SK-N-SH treated with all-trans-retinoic acid at 6 μM for 48 hours (cell line): ENCODE results near the gene ZNF441.

ENCODE experiments used
- ATAC-seq: fragments of 200-7000 bp; cut with Tn5 transposase; 3 replicates; pipeline ENCODE4 v1.9.1; 2020; ENCODE audit warnings: mild to moderate bottlenecking, moderate library complexity
- ARNTL ChIP-seq: fragments of 450-650 bp; formaldehyde crosslinking; IDR thresholded peaks from 2 replicates; pipeline ENCODE4 v1.5.0; 2020; ENCODE audit warnings: low read depth, mild to moderate bottlenecking, moderate library complexity, borderline replicate concordance
- CREB5 ChIP-seq: fragments of 250-450 bp; sonication (Bioruptor Pico); IDR thresholded peaks from 2 replicates; pipeline ENCODE4 v1.5.1; 2020; ENCODE audit warnings: low read depth, mild to moderate bottlenecking, moderate library complexity
- ESRRG ChIP-seq: fragments of 250-450 bp; sonication (Bioruptor Pico); IDR thresholded peaks from 2 replicates; pipeline ENCODE4 v1.6.1; 2021; ENCODE audit warnings: mild to moderate bottlenecking
- GLIS3 ChIP-seq: fragments of 250-450 bp; sonication (Bioruptor Pico); IDR thresholded peaks from 2 replicates; pipeline ENCODE4 v1.5.0; 2020; ENCODE audit warnings: mild to moderate bottlenecking, moderate library complexity
- ISL1 ChIP-seq: fragments of 250-450 bp; sonication (Bioruptor Pico); IDR thresholded peaks from 2 replicates; pipeline ENCODE4 v2.1.2; 2022; ENCODE audit warnings: mild to moderate bottlenecking, moderate library complexity
- OSR1 ChIP-seq: fragments of 250-450 bp; sonication (Bioruptor Pico); IDR thresholded peaks from 2 replicates; pipeline ENCODE4 v1.8.0; 2022; ENCODE audit warnings: moderate library complexity, mild to moderate bottlenecking, inconsistent platforms
- PATZ1 ChIP-seq: fragments of 250-450 bp; sonication (Bioruptor Pico); IDR thresholded peaks from 2 replicates; pipeline ENCODE4 v1.8.0; 2020; ENCODE audit warnings: mild to moderate bottlenecking, moderate library complexity, borderline replicate concordance
- PPARA ChIP-seq: fragments of 250-450 bp; sonication (Bioruptor Pico); IDR thresholded peaks from 2 replicates; pipeline ENCODE4 v1.5.0; 2020; ENCODE audit warnings: mild to moderate bottlenecking, borderline replicate concordance
- RARB ChIP-seq: fragments of 250-450 bp; sonication (Bioruptor Pico); IDR thresholded peaks from 2 replicates; pipeline ENCODE4 v1.8.0; 2021; ENCODE audit warnings: mild to moderate bottlenecking, moderate library complexity
- TCF4 ChIP-seq: fragments of 250-450 bp; sonication (Bioruptor Pico); IDR thresholded peaks from 2 replicates; pipeline ENCODE4 v1.8.0; 2021; ENCODE audit warnings: mild to moderate bottlenecking, moderate library complexity, borderline replicate concordance
- TOX ChIP-seq: fragments of 250-450 bp; sonication (Bioruptor Pico); IDR thresholded peaks from 2 replicates; pipeline ENCODE4 v1.8.0; 2021; ENCODE audit warnings: mild to moderate bottlenecking, moderate library complexity, borderline replicate concordance
- ZC3H10 ChIP-seq: fragments of 250-450 bp; sonication (Bioruptor Pico); IDR thresholded peaks from 2 replicates; pipeline ENCODE4 v1.5.1; 2021; ENCODE audit warnings: mild to moderate bottlenecking, moderate library complexity
- ZFP3 ChIP-seq: fragments of 250-450 bp; sonication (Bioruptor Pico); IDR thresholded peaks from 2 replicates; pipeline ENCODE4 v1.5.0; 2020; ENCODE audit warnings: mild to moderate bottlenecking, moderate library complexity
- ZFP30 ChIP-seq: fragments of 450-650 bp; formaldehyde crosslinking; IDR thresholded peaks from 2 replicates; pipeline ENCODE4 v1.5.0; 2022; ENCODE audit warnings: mild to moderate bottlenecking, moderate library complexity
- ZNF565 ChIP-seq: fragments of 450-650 bp; formaldehyde crosslinking; conservative IDR thresholded peaks from 2 replicates; pipeline ENCODE4 v1.5.0; 2020; ENCODE audit warnings: low read depth, mild to moderate bottlenecking, moderate library complexity
- ZNF70 ChIP-seq: fragments of 450-650 bp; formaldehyde crosslinking; IDR thresholded peaks from 2 replicates; pipeline ENCODE4 v1.5.0; 2020; ENCODE audit warnings: mild to moderate bottlenecking, moderate library complexity
- ZNF8 ChIP-seq: fragments of 450-650 bp; formaldehyde crosslinking; IDR thresholded peaks from 2 replicates; pipeline ENCODE4 v1.5.0; 2020; ENCODE audit warnings: mild to moderate bottlenecking, moderate library complexity
- TF ChIP-seq, protein P1 (sequence below): fragments of 250-450 bp; sonication (Bioruptor Pico); IDR thresholded peaks from 2 replicates; pipeline ENCODE4 v1.5.1; 2021; ENCODE audit warnings: mild to moderate bottlenecking, moderate library complexity

ZNF441 gene

GRCh38 chr19:11766597-11767591, at the start of gene ZNF441:
Gene ZNF441 (plus strand): TSS chr19:11767000. CDS start chr19:11767194, 194 bp downstream.
- ATAC-seq = peak; percentile 96
- TF ChIP-seq OSR1 (no peak), CREB5 (CRISPR knock-in tag) (no peak), TCF4 (CRISPR knock-in tag) (no peak; the same call in 1 of the 2 replicates), ZFP3 (no peak), ZFP30 (CRISPR knock-in tag) (no peak), ARNTL (CRISPR knock-in tag) (no peak), RARB (CRISPR knock-in tag) (no peak), GLIS3 (CRISPR knock-in tag) (no peak), ZNF8 (no peak)

GRCh38 chr19:11721681-11722080, 45.1 kb upstream of the ZNF441 start:
- TF ChIP-seq TOX (CRISPR knock-in tag) (no peak), ZC3H10 (CRISPR knock-in tag) (no peak), ZNF70 (CRISPR knock-in tag) (no peak), OSR1 (no peak), PPARA (no peak), RARB (CRISPR knock-in tag) (no peak)
- no peak for ATAC-seq

DNA sequence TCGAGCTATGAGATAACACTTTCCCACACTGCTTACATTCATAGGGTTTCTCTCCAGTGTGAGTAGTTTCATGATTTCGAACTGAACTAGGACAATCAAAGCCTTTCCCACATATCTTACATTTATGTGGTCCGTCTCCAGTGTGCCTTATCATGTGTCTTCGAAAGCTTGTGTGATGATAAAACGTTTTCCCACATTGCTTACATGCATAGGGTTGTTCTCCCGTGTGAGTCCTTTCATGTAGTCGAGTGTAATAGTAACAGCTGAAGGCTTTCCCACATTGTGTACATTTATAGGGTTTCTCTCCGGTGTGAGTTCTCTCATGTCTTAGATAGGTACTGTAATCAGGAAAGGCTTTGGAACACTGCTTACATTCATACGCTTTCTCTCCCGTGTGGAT, 44.4 kb upstream of the ZNF441 start:
- TF ChIP-seq ZNF70 (CRISPR knock-in tag) (no peak), TOX (CRISPR knock-in tag) (no peak), ZNF8 (no peak), ZFP3 (no peak), ESRRG (CRISPR knock-in tag) (no peak), ARNTL (CRISPR knock-in tag) (no peak)
- TF ChIP-seq, protein P1, sequence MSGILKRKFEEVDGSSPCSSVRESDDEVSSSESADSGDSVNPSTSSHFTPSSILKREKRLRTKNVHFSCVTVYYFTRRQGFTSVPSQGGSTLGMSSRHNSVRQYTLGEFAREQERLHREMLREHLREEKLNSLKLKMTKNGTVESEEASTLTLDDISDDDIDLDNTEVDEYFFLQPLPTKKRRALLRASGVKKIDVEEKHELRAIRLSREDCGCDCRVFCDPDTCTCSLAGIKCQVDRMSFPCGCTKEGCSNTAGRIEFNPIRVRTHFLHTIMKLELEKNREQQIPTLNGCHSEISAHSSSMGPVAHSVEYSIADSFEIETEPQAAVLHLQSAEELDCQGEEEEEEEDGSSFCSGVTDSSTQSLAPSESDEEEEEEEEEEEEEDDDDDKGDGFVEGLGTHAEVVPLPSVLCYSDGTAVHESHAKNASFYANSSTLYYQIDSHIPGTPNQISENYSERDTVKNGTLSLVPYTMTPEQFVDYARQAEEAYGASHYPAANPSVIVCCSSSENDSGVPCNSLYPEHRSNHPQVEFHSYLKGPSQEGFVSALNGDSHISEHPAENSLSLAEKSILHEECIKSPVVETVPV (CRISPR knock-in tag) = no peak
- no peak for ATAC-seq

DNA sequence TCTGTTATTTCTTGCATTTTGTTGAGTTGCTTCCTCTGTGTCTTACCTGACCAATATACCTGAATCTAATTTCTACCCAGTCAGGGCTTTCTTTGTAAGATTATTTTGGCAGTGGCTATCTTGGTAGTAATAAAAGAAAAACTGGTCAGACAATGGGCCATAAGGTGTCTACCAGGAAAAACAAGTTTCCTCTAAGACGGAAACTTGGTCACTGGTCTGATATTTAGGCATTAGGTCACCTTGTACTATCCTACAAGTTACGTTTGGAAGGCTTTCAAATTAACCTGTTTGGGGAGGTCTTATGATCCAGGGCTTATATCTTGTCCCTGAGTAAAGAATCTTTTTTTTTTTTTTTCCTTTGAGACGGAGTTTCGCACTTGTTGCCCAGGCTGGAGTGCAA, 37.2 kb upstream of the ZNF441 start:
- TF ChIP-seq PATZ1 (CRISPR knock-in tag) (no peak), ISL1 (CRISPR knock-in tag) (no peak), CREB5 (CRISPR knock-in tag) (no peak), ARNTL (CRISPR knock-in tag) (no peak), ZNF565 (no peak), TCF4 (CRISPR knock-in tag) (no peak)
- TF ChIP-seq, protein P1 (CRISPR knock-in tag) = no peak
- no peak for ATAC-seq
